Measurements from ENCODE around the gene KRTCAP2.
A peak's percentile ranks its signal among the peaks of the same experiment; 100 is the strongest.
"Not testable (repeated sequence)": the region's sequence is repeated elsewhere in the genome, so short reads cannot be mapped to it uniquely, and the experiment has no call there.

The KRTCAP2 gene

GRCh38 chr1:155167166-155168104, 5.7 kb downstream of the KRTCAP2 start:
- DNase-seq: peak; percentile 93

- DNase-seq: no peak
Observed at GRCh38 chr1:155166471-155167165, 6.5 kb downstream of the KRTCAP2 start.

- no peak for DNase-seq
Observed at GRCh38 chr1:155166051-155166470, 7.0 kb downstream of the KRTCAP2 start.

- not testable (repeated sequence) for DNase-seq
Observed at GRCh38 chr1:155164625-155165024, 8.5 kb downstream of the KRTCAP2 start.

- not testable (repeated sequence) for DNase-seq
Observed at GRCh38 chr1:155163785-155164184, 9.3 kb downstream of the KRTCAP2 start.

GRCh38 chr1:155162631-155163030, 10.5 kb downstream of the KRTCAP2 start:
- DNase-seq: not testable (repeated sequence)

GRCh38 chr1:155160128-155160527, 13.0 kb downstream of the KRTCAP2 start:
- DNase-seq: no peak

- no peak for DNase-seq
Observed at GRCh38 chr1:155158991-155159390, 14.1 kb downstream of the KRTCAP2 start.

- DNase-seq: not testable (repeated sequence)
Observed at GRCh38 chr1:155155996-155156643, 17.0 kb downstream of the KRTCAP2 start.

- DNase-seq: no peak
Observed at GRCh38 chr1:155145491-155145890, 27.6 kb downstream of the KRTCAP2 start.

- no peak for DNase-seq
Observed at GRCh38 chr1:155141749-155142148, 31.4 kb downstream of the KRTCAP2 start.

GRCh38 chr1:155140630-155140953, 32.5 kb downstream of the KRTCAP2 start:
- no peak for DNase-seq

- peak; percentile 95 for DNase-seq
Observed at GRCh38 chr1:155139895-155140629, 33.0 kb downstream of the KRTCAP2 start, which contains the start of gene DPM3. Gene DPM3, minus strand, starts transcription at chr1:155140531. Its CDS starts 291 bp downstream, at chr1:155140240.

GRCh38 chr1:155137154-155137949, 35.8 kb downstream of the KRTCAP2 start:
- DNase-seq: no peak

- no peak for DNase-seq
Observed at GRCh38 chr1:155136748-155137147, 36.4 kb downstream of the KRTCAP2 start.

- peak; percentile 96 for DNase-seq
Observed at GRCh38 chr1:155135415-155136028, 37.6 kb downstream of the KRTCAP2 start, which contains the start of gene SLC50A1. Gene SLC50A1, plus strand, starts transcription at chr1:155135852. Its CDS starts 60 bp downstream, at chr1:155135912.

- DNase-seq: peak; percentile 87
Observed at GRCh38 chr1:155134880-155135414, 38.2 kb downstream of the KRTCAP2 start.

- no peak for DNase-seq
Observed at GRCh38 chr1:155134322-155134721, 38.8 kb downstream of the KRTCAP2 start.

GRCh38 chr1:155133799-155134281, 39.3 kb downstream of the KRTCAP2 start:
- no peak for DNase-seq

GRCh38 chr1:155131856-155132255, 41.2 kb downstream of the KRTCAP2 start:
- no peak for DNase-seq

GRCh38 chr1:155131285-155131684, 41.8 kb downstream of the KRTCAP2 start:
- DNase-seq: no peak

Measured in activated CD4-positive, alpha-beta T cell treated with anti-CD3 and anti-CD28 coated beads for 48 hours (primary cell).